CD4-positive, alpha-beta T cell treated with Interleukin-17A for 1 hour (primary cell): ENCODE measurements around the gene GLS2.
"Not testable (repeated sequence)": the region's sequence is repeated elsewhere in the genome, so short reads cannot be mapped to it uniquely, and the experiment has no call there.

Experiments
- DNase-seq: peaks from one replicate; pipeline ENCODE4 v3.0.0-alpha.2; 2020

The GLS2 gene

GRCh38 chr12:56488041-56488955 lies at the start of gene GLS2:
Gene GLS2 (minus strand): TSS chr12:56488161. CDS start chr12:56488118, 43 bp downstream.
- peak; percentile 87 for DNase-seq

GRCh38 chr12:56537546-56537945 lies 49.6 kb upstream of the GLS2 start:
- no peak for DNase-seq

GRCh38 chr12:56530390-56531055 lies 42.6 kb upstream of the GLS2 start:
- no peak for DNase-seq

GRCh38 chr12:56529656-56530055 lies 41.7 kb upstream of the GLS2 start:
- DNase-seq: no peak

- DNase-seq: no peak
Measured at GRCh38 chr12:56528846-56529245, 40.9 kb upstream of the GLS2 start.

GRCh38 chr12:56522411-56523193 lies 34.6 kb upstream of the GLS2 start:
- no peak for DNase-seq

GRCh38 chr12:56521590-56522371 lies 33.8 kb upstream of the GLS2 start, which contains the start of gene RBMS2:
Gene RBMS2 (plus strand): TSS chr12:56521820. CDS start chr12:56522024, 204 bp downstream.
- peak; percentile 46 for DNase-seq

GRCh38 chr12:56521209-56521589 lies 33.2 kb upstream of the GLS2 start:
- DNase-seq: no peak

GRCh38 chr12:56520506-56520905 lies 32.5 kb upstream of the GLS2 start:
- no peak for DNase-seq

- no peak for DNase-seq
Measured at GRCh38 chr12:56520048-56520447, 32.1 kb upstream of the GLS2 start.

- DNase-seq: no peak
Measured at GRCh38 chr12:56518570-56518969, 30.6 kb upstream of the GLS2 start.

GRCh38 chr12:56517854-56518253 lies 29.9 kb upstream of the GLS2 start:
- DNase-seq: no peak

GRCh38 chr12:56514014-56514318 lies 26.0 kb upstream of the GLS2 start:
- not testable (repeated sequence) for DNase-seq

- no peak for DNase-seq
Measured at GRCh38 chr12:56510786-56511185, 22.8 kb upstream of the GLS2 start.

- not testable (repeated sequence) for DNase-seq
Measured at GRCh38 chr12:56499879-56500278, 11.9 kb upstream of the GLS2 start.

- not testable (repeated sequence) for DNase-seq
Measured at GRCh38 chr12:56499452-56499851, 11.5 kb upstream of the GLS2 start.

GRCh38 chr12:56498126-56498902 lies 10.4 kb upstream of the GLS2 start:
- DNase-seq: not testable (repeated sequence)

GRCh38 chr12:56496704-56497103 lies 8.7 kb upstream of the GLS2 start:
- peak; percentile 64 for DNase-seq

GRCh38 chr12:56494481-56494880 lies 6.5 kb upstream of the GLS2 start:
- not testable (repeated sequence) for DNase-seq

- DNase-seq: not testable (repeated sequence)
Measured at GRCh38 chr12:56494106-56494415, 6.1 kb upstream of the GLS2 start.

- DNase-seq: not testable (repeated sequence)
Measured at GRCh38 chr12:56493409-56494105, 5.6 kb upstream of the GLS2 start.
